Vagina (tissue), 2 donors: Measurements from ENCODE around the gene STIL. TPM values are rescaled to one million over a fixed set of nuclear protein-coding genes. Genes with fewer than 3 reads are reported as not detected.

ENCODE experiments used
- DNase-seq, 2 donors: peaks; one replicate each; pipeline ENCODE4 v3.0.0-alpha.2; 2017; ENCODE audit errors: extremely low spot score in 2 of 2
- H3K27ac ChIP-seq: fragments of 200-600 bp; sonication (generic); one replicate; pipeline ENCODE4 v1.5.1; 2019
- H3K27me3 ChIP-seq: fragments of 200-600 bp; sonication (generic); one replicate; pipeline ENCODE4 v1.5.1; 2019
- H3K36me3 ChIP-seq, 2 donors: fragments of 200-600 bp; sonication (generic); one replicate each; pipeline ENCODE4 v1.5.1; 2017 to 2019
- H3K4me1 ChIP-seq: fragments of 200-600 bp; sonication (generic); one replicate; pipeline ENCODE4 v1.5.1; 2019
- H3K4me3 ChIP-seq, 2 donors: fragments of 200-600 bp; sonication (generic); 1 replicate in 1 of 2; 2 replicates in 1 of 2; pipeline ENCODE4 v1.5.1; 2016 to 2019
- H3K9me3 ChIP-seq: fragments of 200-600 bp; sonication (generic); one replicate; pipeline ENCODE4 v1.5.1; 2019
- POLR2A ChIP-seq, 2 donors: fragments of 450-650 bp; IDR thresholded peaks; one replicate each; pipeline ENCODE4 v1.6.1; 2017; ENCODE audit warnings: antibody characterized with exemption in 2 of 2, mild to moderate bottlenecking in 2 of 2, moderate library complexity in 2 of 2
- POLR2AphosphoS5 ChIP-seq, 2 donors: sonication (generic); formaldehyde crosslinking; IDR thresholded peaks; one replicate each; pipeline ENCODE4 v1.9.0; 2017; ENCODE audit warnings: antibody characterized with exemption in 2 of 2, mild to moderate bottlenecking in 2 of 2, low read depth in 1 of 2; ENCODE audit not compliant: insufficient read depth in 1 of 2
- intact Hi-C: fragments of 100-400 bp; cut with DNase I; formaldehyde crosslinking; loops from one replicate; pipeline ENCODE4 v1.15.1; 2023
- total RNA-seq: library from RNA; depleted of rRNA; stranded (reverse); fragments of >200 nt; gene quantifications from one replicate; pipeline ENCODE4 v1.2.3, GENCODE V29; 2016
- TF ChIP-seq, protein P1 (sequence below), 3 experiments: fragments of 450-650 bp in 2 of 3; fragments of 200-600 bp in 1 of 3; sonication (generic) in 1 of 3; IDR thresholded peaks; one replicate each; pipeline ENCODE4 v1.5.1; 2017 to 2019; ENCODE audit warnings: antibody characterized with exemption in 3 of 3, mild to moderate bottlenecking in 2 of 3, moderate library complexity in 2 of 3

The STIL gene
- total RNA-seq, 1 donor from 2014 or later: 3.9 TPM

DNA sequence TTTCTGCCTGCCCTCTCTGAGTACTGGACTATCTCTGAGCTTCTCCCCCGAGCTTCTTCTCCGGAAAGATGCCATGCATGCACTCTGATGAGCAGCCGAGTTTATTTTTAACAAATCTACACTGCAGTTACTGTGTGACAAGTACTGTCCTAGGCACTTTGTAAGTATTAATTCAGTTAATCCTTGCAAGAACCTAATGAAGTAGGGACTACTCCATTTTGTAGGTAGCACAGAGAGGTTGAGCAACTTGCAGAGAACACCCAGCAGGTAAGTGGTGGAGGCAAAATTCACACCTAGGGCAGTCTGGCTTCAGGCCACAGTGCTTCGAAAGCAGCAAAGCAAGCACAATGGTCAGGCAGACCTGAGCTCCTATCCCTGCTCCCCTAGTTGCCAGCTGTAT lies 78.1 kb downstream of the STIL start:
- no peak for DNase-seq
- Histone ChIP-seq H3K27me3 (peaks cover 17% of the 10 kb centered on the region), H3K36me3 (no peaks in the 10 kb centered on the region), H3K27ac (no peak overlapping the region), H3K4me1 (peaks cover 12% of the 10 kb centered on the region), H3K9me3 (no peaks in the 10 kb centered on the region), H3K4me3 (no peak overlapping the region)
- TF ChIP-seq, protein P1, sequence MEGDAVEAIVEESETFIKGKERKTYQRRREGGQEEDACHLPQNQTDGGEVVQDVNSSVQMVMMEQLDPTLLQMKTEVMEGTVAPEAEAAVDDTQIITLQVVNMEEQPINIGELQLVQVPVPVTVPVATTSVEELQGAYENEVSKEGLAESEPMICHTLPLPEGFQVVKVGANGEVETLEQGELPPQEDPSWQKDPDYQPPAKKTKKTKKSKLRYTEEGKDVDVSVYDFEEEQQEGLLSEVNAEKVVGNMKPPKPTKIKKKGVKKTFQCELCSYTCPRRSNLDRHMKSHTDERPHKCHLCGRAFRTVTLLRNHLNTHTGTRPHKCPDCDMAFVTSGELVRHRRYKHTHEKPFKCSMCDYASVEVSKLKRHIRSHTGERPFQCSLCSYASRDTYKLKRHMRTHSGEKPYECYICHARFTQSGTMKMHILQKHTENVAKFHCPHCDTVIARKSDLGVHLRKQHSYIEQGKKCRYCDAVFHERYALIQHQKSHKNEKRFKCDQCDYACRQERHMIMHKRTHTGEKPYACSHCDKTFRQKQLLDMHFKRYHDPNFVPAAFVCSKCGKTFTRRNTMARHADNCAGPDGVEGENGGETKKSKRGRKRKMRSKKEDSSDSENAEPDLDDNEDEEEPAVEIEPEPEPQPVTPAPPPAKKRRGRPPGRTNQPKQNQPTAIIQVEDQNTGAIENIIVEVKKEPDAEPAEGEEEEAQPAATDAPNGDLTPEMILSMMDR (IDR thresholded peaks at IDR 0.05): no peak
- TF ChIP-seq POLR2A (IDR thresholded peaks at IDR 0.05) (no peak), POLR2AphosphoS5 (IDR thresholded peaks at IDR 0.05; ENCODE audit: insufficient read depth in 1 of 2, low read depth in 1 of 2) (no peak)
- intact Hi-C loops: no loop called here

DNA sequence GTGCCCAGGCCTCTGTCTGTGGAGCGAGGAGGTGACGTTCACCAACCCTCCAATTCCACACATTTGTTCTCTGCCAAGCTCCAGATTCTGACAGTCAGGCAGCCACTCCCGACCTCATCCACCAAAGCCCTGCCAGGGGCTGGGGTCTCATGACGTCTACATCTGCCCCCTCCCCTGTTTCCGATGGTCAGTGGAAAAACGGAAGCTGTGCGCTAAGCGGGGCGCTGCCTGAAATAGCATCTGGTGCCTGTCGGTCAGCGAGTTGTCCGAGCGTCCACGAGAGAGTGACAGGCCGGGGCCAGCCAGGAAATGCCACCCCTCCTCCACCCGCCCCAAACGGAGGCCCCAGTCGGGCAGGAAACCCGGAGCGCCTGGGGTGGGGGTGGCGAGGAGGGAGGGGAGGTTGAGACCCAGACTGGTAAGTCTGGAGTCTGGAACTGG lies 78.7 kb downstream of the STIL start:
- Histone ChIP-seq H3K27ac (no peak overlapping the region), H3K4me3 (no peak overlapping the region)

DNA sequence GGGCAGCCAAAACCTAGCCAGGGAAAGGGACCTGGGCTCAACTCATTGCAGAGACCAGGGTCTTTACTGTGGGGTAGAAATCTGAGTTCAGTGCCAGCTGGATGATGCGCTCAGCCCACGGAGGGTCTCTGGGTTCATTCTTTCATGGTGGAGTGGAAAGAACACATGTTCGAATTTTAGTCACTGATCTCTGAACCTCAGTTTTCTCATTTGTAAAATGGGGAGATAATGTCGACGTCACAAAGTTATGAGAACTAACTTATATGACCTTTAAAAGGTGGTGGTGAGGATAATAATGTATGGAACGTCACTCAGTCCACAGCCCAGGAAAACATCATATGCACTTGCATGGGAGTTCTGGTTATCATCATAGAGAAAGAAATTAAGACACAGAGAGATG lies 80.8 kb downstream of the STIL start:
- Histone ChIP-seq H3K36me3 (no peaks in the 10 kb centered on the region), H3K27me3 (peaks cover 32% of the 10 kb centered on the region), H3K27ac (no peak overlapping the region), H3K4me1 (peaks cover 13% of the 10 kb centered on the region), H3K4me3 (no peak overlapping the region), H3K9me3 (no peaks in the 10 kb centered on the region)
- no peak for DNase-seq
- TF ChIP-seq POLR2AphosphoS5 (IDR thresholded peaks at IDR 0.05; ENCODE audit: insufficient read depth in 1 of 2, low read depth in 1 of 2): no peak
- no peak for TF ChIP-seq POLR2A (IDR thresholded peaks at IDR 0.05)
- TF ChIP-seq, protein P1 (IDR thresholded peaks at IDR 0.05): no peak
- intact Hi-C loops: no loop called here

More for the DNA sequence above, 78.7 kb downstream of the STIL start:
- no peaks in the 10 kb centered on the region for H3K36me3 ChIP-seq
- H3K27me3 ChIP-seq: peaks cover 23% of the 10 kb centered on the region
- H3K9me3 ChIP-seq: no peaks in the 10 kb centered on the region
- H3K4me1 ChIP-seq: peaks cover 13% of the 10 kb centered on the region
- TF ChIP-seq, protein P1 (IDR thresholded peaks at IDR 0.05): no peak
- no peak for TF ChIP-seq POLR2A (IDR thresholded peaks at IDR 0.05)
- TF ChIP-seq POLR2AphosphoS5 (IDR thresholded peaks at IDR 0.05; ENCODE audit: insufficient read depth in 1 of 2, low read depth in 1 of 2): no peak
- DNase-seq: no peak
- intact Hi-C loops: no loop called here

DNA sequence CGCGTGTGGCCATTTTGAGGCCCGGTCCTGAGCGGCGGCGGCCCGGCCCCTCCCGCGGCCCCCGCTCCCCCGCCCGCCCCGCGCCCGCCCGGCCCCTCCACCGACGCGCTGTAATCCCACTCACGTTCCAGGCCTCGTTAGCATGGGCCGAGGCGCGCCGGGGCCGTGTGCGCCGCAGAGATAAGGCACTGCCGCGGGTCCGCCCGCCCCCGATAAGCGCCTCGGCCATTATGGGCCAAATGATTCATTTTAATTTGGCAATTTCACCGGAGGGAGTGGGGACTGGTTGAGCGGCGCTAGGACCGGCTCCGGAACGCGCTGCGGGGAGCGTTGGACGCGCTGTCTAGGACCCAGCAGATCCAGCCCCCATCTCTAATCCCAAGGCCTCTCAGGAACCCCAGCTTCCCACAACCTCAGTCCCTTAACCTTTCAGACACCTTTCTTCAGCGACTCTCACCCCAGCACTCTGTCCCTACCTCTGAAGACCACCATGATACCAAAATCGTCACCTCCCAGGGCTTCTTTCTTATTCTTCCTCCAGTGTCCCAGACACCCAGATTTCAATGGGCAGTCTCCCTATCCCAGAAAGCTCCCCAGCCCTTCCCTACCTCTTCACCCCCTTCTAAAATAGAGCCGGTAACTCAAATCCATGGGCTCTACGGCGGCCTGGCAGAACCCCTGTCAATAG lies 81.6 kb downstream of the STIL start, which contains the start of gene TAL1:
Gene TAL1 (minus strand): TSS at position 39 of the 688 bp plus-strand sequence. CDS start 6,337 bp downstream, outside the sequence.
- Histone ChIP-seq H3K4me3 (peak within 1 kb of the TSS; percentile 39 to 41), H3K9me3 (no peaks in the 10 kb centered on the region), H3K36me3 (no peaks in the 10 kb centered on the region), H3K27me3 (peaks cover 32% of the 10 kb centered on the region), H3K27ac (peak within 1 kb of the TSS; percentile 74), H3K4me1 (peaks cover 13% of the 10 kb centered on the region)
- DNase-seq: no peak
- intact Hi-C loops: no loop called here
- TF ChIP-seq, protein P1 (IDR thresholded peaks at IDR 0.05): no peak
- TF ChIP-seq POLR2AphosphoS5 (IDR thresholded peaks at IDR 0.05; ENCODE audit: insufficient read depth in 1 of 2, low read depth in 1 of 2): no peak
- no peak for TF ChIP-seq POLR2A (IDR thresholded peaks at IDR 0.05)
